ENCODE measurements around the gene CLDN12.
"Not testable (repeated sequence)": the region's sequence is repeated elsewhere in the genome, so short reads cannot be mapped to it uniquely, and the experiment has no call there.

Gene CLDN12

DNA sequence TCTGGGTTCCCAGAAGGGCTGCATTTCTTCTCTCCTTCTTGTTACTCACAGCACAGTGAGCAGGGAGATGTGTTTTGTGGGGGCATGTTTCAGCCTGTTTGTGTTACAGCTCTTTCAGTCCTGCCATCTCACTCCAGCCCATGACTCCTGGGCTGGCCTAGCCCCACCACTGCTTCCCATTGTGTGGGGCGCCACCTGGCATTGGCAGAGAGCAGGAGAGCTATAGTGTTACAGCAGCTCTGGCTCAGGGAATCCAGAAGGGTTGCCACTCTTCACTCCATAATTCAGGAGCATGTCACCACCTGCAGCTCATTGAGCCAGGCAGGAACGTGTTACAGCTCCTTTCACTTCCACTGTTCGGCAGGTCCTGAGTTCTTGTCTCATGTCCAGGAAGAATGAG lies 30.0 kb downstream of the CLDN12 start:
- no peak for DNase-seq (ENCODE audit: low read depth)

DNA sequence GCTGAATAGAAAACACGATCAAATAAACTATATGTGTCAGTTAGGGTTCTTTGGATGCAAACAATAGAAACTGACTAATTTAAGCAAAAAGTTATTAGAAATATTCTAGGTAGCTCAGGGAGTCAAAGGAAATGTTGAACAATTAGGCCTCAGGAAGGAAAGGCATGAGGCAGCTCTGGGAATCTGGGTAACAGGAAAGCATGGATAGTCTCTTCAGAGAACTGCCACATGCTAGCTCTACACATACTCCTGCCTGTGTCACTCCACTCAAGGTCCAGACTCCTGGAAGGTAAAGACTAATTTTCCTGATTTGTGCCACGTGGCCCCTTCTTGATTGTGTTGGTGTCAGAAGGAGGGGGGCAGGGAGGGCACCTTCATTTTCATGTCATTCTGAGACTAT lies 42.4 kb downstream of the CLDN12 start:
- no peak for DNase-seq (ENCODE audit: low read depth)

DNA sequence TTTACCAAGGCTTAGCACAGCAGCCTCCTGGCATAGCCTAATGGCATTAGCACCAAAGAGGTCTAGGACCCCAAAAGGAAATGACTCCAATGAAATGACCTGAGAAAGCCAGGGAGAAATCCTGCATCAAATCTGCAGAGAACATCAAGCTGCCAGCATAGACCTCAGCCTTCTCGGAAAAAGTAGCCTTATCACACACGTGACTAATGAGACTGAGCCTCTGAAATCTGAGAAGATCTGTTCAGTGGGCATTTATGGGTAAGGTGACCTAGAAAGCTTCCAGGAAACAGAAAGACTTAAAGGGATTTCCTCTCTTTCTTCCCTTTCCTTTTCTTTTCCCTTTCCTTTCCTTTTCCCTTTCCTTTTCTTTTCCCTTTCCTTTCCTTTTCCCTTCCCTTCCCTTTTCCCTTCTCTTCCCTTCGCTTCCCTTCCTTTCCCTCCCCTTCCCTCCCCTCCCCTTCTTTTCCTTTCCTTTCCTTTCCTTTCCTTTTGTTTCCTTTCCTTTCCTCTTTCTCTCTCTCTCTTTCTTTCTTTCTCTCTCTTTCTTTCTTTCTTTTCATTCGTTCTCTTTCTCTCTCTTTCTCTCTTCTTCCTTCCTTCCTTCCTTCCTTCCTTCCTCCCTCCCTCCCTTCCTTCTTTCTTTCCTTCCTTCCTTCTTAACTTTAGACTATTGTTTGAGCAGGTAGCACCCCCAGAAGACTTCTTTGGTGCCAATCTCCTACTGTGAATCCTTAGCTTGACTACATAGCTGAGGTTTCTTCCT lies 43.1 kb downstream of the CLDN12 start:
- DNase-seq (ENCODE audit: low read depth): no peak

DNA sequence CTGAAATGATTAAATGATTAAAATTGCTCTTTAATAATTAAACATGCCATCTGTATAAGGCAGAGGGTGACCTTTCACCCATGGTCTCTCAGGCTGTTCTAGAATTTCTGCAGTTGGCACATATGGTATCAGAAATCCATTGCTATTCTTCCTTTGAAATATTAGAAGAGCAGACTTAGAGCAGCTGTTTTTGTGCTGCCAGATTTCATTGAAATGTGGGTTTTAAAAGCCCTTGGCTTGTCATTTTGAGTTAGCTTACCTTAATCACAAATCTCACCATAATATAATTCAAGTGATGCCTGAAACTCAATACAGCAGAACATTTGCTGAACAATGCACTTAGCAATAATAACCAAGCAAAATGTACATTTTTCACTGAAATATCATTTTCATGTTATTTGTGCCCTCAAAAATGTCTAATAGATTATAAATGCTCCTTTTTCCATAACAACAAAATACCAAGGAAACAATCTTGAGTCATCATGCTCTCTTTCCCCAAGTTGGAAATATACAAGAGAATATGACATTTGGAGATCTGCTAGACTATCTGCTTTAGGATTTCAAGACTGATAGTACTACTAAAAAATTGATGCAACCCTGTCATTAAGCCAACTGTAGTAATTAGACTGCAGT lies 50.1 kb downstream of the CLDN12 start:
- no peak for DNase-seq (ENCODE audit: low read depth)

DNA sequence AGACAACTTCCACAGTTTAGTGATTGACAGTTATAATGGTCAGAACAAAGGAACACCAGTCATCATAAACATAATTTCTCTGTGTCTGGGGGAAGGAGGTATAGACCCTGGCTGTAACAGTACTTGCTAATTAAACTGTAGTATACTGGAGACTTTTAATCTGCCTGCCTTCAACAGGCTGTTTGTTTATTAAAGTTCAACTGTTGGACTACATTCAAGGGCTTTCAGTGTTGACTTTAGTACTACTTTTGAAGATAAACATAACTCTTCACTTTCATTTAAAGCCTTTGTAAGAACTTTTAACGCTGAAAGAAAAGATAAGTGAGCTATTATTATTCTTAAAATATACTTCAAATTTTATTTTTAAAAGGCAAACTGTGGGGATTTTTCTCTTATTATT lies 50.7 kb downstream of the CLDN12 start:
- DNase-seq (ENCODE audit: low read depth): no peak

DNA sequence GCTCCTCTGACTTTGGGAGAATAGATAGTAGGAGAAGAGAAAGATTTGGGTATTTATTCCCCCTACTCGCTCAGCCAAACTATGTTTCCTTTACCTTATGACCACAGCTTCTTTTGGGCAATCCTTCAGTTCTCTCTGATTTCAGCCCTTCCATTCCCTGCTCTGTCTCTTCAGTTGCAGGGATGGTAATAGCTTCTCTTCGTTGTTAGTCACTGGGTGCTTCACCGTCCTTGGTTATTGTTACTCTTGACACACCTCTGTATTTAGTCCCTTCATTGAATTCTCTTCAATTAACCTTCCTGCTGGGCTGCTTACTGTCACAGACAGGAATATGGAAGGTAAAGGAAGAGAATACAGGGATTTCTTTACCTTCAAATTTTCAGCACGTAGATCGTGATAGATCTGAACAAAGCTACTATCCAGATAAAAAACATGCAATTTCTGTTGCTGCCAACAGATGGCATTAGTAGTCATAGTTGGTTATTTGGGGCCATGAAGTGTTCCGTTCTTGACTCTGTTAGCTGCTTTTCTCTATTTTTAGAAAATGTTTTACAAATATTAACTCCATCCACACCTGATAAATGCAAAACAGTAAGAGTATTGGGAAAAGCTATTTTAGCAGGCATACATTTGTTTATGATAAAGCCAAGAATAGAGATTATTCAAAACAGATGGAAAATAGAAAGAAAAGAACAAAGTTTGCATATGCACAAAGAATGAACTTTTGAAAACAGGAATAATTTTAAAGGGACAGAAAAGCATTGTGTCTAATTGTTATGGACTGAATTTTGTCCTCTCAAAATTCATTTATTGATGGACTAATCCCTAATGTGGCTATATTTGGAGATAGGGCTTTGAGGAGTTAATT lies 52.1 kb downstream of the CLDN12 start:
- DNase-seq (ENCODE audit: low read depth): no peak

DNA sequence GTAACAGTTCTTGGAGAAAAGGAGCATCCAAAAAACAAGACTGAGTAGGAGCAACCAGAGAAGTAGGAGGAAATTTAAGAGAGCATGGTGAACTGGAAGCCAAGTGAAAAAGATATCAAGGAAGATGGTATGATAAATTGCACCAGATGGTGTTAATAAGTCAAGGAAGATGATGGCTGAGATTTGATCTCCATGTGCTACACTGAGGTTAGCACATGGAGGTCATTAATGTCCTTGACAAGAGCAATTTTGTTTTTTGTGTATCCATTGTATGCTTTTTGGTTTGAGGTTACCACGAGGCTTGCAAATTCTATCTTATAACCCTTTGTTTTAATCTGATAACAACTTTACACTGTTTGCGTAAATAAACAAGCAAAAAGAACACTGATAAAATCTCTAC lies 54.8 kb downstream of the CLDN12 start:
- no peak for DNase-seq (ENCODE audit: low read depth)

DNA sequence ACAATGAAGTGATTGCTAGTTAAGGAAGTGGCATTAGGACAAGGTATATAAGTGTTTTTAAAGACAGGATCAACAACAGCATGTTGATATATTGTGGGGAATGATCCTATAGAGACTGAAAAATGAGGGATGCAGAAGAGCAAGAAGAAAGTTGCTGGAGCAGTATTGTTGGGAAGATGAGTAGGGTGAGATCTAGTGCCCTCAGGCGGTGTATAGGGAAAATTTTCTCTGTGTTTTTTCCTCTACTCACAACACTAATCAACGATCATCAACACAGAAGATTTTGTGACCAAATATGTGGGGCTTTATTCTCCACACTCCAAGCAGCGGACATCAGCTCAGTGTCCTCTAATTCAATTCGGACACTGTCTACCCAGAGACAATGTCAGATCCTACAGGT lies 56.6 kb downstream of the CLDN12 start:
- no peak for DNase-seq (ENCODE audit: low read depth)

DNA sequence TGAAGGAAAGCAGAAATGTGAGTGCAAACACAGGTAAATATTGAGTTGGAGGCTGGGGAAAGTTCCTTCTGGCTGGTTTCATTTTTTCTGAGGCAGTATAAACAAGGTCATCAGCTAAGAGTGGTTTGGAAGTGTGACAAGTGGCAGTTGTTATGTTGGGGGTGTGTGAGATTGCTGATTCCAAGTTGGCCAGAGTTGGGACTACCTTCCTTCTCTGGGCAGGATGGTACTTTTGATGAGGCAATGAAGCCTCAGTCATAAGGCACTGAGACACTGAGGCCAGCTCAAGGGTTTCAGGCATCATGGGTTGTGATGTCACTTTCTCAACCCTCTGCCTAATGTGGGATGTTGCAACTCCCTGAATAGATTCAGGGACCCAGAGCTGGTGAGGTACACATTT lies 58.0 kb downstream of the CLDN12 start:
- DNase-seq (ENCODE audit: low read depth): no peak

DNA sequence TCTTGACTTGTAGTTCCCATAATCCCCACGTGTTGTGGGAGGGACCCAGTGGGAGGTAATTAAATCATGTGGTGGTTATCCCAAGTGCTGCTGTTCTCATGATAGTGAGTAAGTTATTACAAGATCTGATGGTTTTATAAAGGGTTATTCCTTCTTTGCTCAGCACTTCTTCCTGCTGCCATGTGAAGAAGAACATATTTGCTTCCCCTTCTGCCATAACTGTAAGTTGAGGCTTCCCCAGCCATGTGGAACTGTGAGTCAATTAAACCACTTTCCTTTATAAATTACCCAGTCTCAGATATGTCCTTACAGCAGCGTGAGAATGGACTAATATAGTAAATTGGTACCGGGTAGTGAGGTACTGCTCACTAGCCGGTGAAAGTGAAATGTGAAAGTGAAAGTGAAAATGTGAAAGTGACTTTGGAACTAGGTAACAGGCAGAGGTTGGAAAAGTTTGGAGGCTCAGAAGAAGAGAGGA lies 59.9 kb downstream of the CLDN12 start:
- DNase-seq (ENCODE audit: low read depth): not testable (repeated sequence)
